A549 (cell line): Measurements from ENCODE around the gene CD68. TPM values are rescaled to one million over a fixed set of nuclear protein-coding genes. Genes with fewer than 3 reads are reported as not detected.

ENCODE experiments used
- BHLHE40 ChIP-seq: IDR thresholded peaks from 2 replicates; pipeline ENCODE4 v1.6.1; 2012; ENCODE audit warnings: low read depth, low read length, inconsistent platforms
- CBX2 ChIP-seq: fragments of 200-600 bp; sonication (generic); IDR thresholded peaks from 2 replicates; pipeline ENCODE4 v1.6.1; 2016; ENCODE audit warnings: low read depth, mild to moderate bottlenecking, borderline replicate concordance
- CEBPB ChIP-seq, 2 experiments: fragments of >200 bp in 1 of 2; sonication (Bioruptor Twin) in 1 of 2; formaldehyde crosslinking in 1 of 2; IDR thresholded peaks; 2 replicates each; pipeline ENCODE4 v1.6.1; 2012 to 2016
- CHD2 ChIP-seq: fragments of 150-350 bp; IDR thresholded peaks from 2 replicates; pipeline ENCODE4 v1.6.1; 2014; ENCODE audit warnings: low read length; ENCODE audit not compliant: partially characterized antibody
- CHD4 ChIP-seq: fragments of 200-600 bp; sonication (generic); IDR thresholded peaks from 2 replicates; pipeline ENCODE4 v1.6.1; 2016; ENCODE audit warnings: antibody characterized with exemption, mild to moderate bottlenecking, borderline replicate concordance
- EHF ChIP-seq: fragments of 250-450 bp; sonication (Bioruptor Pico); IDR thresholded peaks from 2 replicates; pipeline ENCODE4 v1.5.0; 2020; ENCODE audit warnings: mild to moderate bottlenecking
- EP300 ChIP-seq, 2 experiments: fragments of >200 bp; sonication (Bioruptor Twin); formaldehyde crosslinking; IDR thresholded peaks; 2 replicates in 1 of 2; 3 replicates in 1 of 2; pipeline ENCODE4 v1.6.1; 2016 to 2017
- ESRRA ChIP-seq: fragments of 150-350 bp; IDR thresholded peaks from 2 replicates; pipeline ENCODE4 v1.6.1; 2014; ENCODE audit warnings: mild to moderate bottlenecking, low read length, borderline replicate concordance
- FOSB ChIP-seq: fragments of 250-450 bp; sonication (Bioruptor Pico); IDR thresholded peaks from 2 replicates; pipeline ENCODE4 v1.5.0; 2020; ENCODE audit warnings: mild to moderate bottlenecking, moderate library complexity
- FOSL2 ChIP-seq, 2 experiments: fragments of 450-650 bp in 1 of 2; fragments of >200 bp in 1 of 2; sonication (Bioruptor Twin) in 1 of 2; formaldehyde crosslinking; IDR thresholded peaks; 2 replicates each; pipeline versions ENCODE4 v1.5.0 to v1.6.1; 2016 to 2020; ENCODE audit warnings: mild to moderate bottlenecking in 1 of 2, moderate library complexity in 1 of 2
- FOXS1 ChIP-seq: fragments of 250-450 bp; sonication (Bioruptor Pico); IDR thresholded peaks from 2 replicates; pipeline ENCODE4 v1.5.0; 2020; ENCODE audit warnings: mild to moderate bottlenecking, moderate library complexity
- GATA3 ChIP-seq: IDR thresholded peaks from 2 replicates; pipeline ENCODE4 v1.6.1; 2012; ENCODE audit warnings: borderline replicate concordance
- HEYL ChIP-seq: fragments of 250-450 bp; sonication (Bioruptor Pico); IDR thresholded peaks from 2 replicates; pipeline ENCODE4 v1.8.0; 2021; ENCODE audit warnings: mild to moderate bottlenecking, moderate library complexity
- HOXA7 ChIP-seq: fragments of 250-450 bp; sonication (Bioruptor Pico); IDR thresholded peaks from 2 replicates; pipeline ENCODE4 v1.5.0; 2020; ENCODE audit warnings: mild to moderate bottlenecking, moderate library complexity
- HOXB13 ChIP-seq: fragments of 250-450 bp; sonication (Bioruptor Pico); IDR thresholded peaks from 2 replicates; pipeline ENCODE4 v1.5.0; 2020; ENCODE audit warnings: low read depth, mild to moderate bottlenecking, moderate library complexity
- HOXB5 ChIP-seq: fragments of 250-450 bp; sonication (Bioruptor Pico); IDR thresholded peaks from 2 replicates; pipeline ENCODE4 v1.5.0; 2020; ENCODE audit warnings: mild to moderate bottlenecking, moderate library complexity
- JUNB ChIP-seq: fragments of >200 bp; sonication (Bioruptor Twin); formaldehyde crosslinking; IDR thresholded peaks from 2 replicates; pipeline ENCODE4 v1.6.1; 2016
- KDM5A ChIP-seq: fragments of 200-600 bp; sonication (generic); IDR thresholded peaks from 2 replicates; pipeline ENCODE4 v1.6.1; 2016; ENCODE audit warnings: antibody characterized with exemption, mild to moderate bottlenecking
- MAZ ChIP-seq: fragments of 150-350 bp; IDR thresholded peaks from 2 replicates; pipeline ENCODE4 v1.6.1; 2014; ENCODE audit warnings: antibody characterized with exemption, low read depth, low read length, borderline replicate concordance
- MYC ChIP-seq: IDR thresholded peaks from 2 replicates; pipeline ENCODE4 v1.6.1; 2012; ENCODE audit warnings: mild to moderate bottlenecking, inconsistent platforms, low read length, improper control_type of control experiment, borderline replicate concordance
- NFE2L2 ChIP-seq: fragments of 150-350 bp; conservative IDR thresholded peaks from 2 replicates; pipeline ENCODE4 v1.6.1; 2014; ENCODE audit warnings: low read length
- NPAS2 ChIP-seq: fragments of 250-450 bp; sonication (Bioruptor Pico); IDR thresholded peaks from 2 replicates; pipeline ENCODE4 v1.8.0; 2022; ENCODE audit warnings: mild to moderate bottlenecking, moderate library complexity, borderline replicate concordance
- NR3C1 ChIP-seq: fragments of >200 bp; sonication (Bioruptor Twin); formaldehyde crosslinking; IDR thresholded peaks from 3 replicates; pipeline ENCODE4 v1.6.1; 2017
- PHF8 ChIP-seq: fragments of 200-600 bp; sonication (generic); IDR thresholded peaks from 2 replicates; pipeline ENCODE4 v1.6.1; 2016; ENCODE audit warnings: low read depth, mild to moderate bottlenecking, antibody characterized with exemption, moderate library complexity, borderline replicate concordance
- POLR2A ChIP-seq: IDR thresholded peaks from 2 replicates; pipeline ENCODE4 v1.6.1; 2012; ENCODE audit warnings: mild to moderate bottlenecking, low read length
- RAD21 ChIP-seq, 2 experiments: fragments of >200 bp in 1 of 2; sonication (Bioruptor Twin) in 1 of 2; formaldehyde crosslinking in 1 of 2; IDR thresholded peaks in 1 of 2; conservative IDR thresholded peaks in 1 of 2; 2 replicates in 1 of 2; 3 replicates in 1 of 2; pipeline ENCODE4 v1.6.1; 2012 to 2018; ENCODE audit warnings: inconsistent platforms in 1 of 2
- RARB ChIP-seq: fragments of 250-450 bp; sonication (Bioruptor Pico); IDR thresholded peaks from 2 replicates; pipeline ENCODE4 v1.8.0; 2021; ENCODE audit warnings: mild to moderate bottlenecking, moderate library complexity
- RCOR1 ChIP-seq: fragments of 150-350 bp; IDR thresholded peaks from 2 replicates; pipeline ENCODE4 v1.6.1; 2014; ENCODE audit warnings: antibody characterized with exemption, low read length, low read depth
- RFX5 ChIP-seq: fragments of 450-650 bp; IDR thresholded peaks from 2 replicates; pipeline ENCODE4 v1.7.1; 2014; ENCODE audit warnings: antibody characterized with exemption, mild to moderate bottlenecking, moderate library complexity
- RNF2 ChIP-seq: fragments of 200-600 bp; sonication (generic); IDR thresholded peaks from 2 replicates; pipeline ENCODE4 v1.6.1; 2016; ENCODE audit warnings: low read depth, mild to moderate bottlenecking, antibody characterized with exemption, moderate library complexity, borderline replicate concordance
- TFCP2L1 ChIP-seq: fragments of 250-450 bp; sonication (Bioruptor Pico); IDR thresholded peaks from 2 replicates; pipeline ENCODE4 v1.5.0; 2021; ENCODE audit warnings: mild to moderate bottlenecking
- ZC3H11A ChIP-seq: fragments of 450-650 bp; IDR thresholded peaks from 2 replicates; pipeline ENCODE4 v1.6.1; 2014; ENCODE audit warnings: antibody characterized with exemption, mild to moderate bottlenecking
- ZFP36 ChIP-seq: fragments of 450-650 bp; IDR thresholded peaks from 2 replicates; pipeline ENCODE4 v1.6.1; 2014; ENCODE audit warnings: borderline replicate concordance; ENCODE audit not compliant: partially characterized antibody
- polyA plus RNA-seq, 4 experiments: library from polyadenylated mRNA; depleted of rRNA in 3 of 4; stranded (reverse); fragments of >200 nt; fragmentation: RNase III in 1 of 4; extraction: RNeasy Plus Mini Kit Qiagen cat#74134 plus additional on column Dnase treatment in 1 of 4; gene quantifications; 2 replicates in 3 of 4; 3 replicates in 1 of 4; pipeline ENCODE4 v1.2.3, GENCODE V29; 2011 to 2017
- TF ChIP-seq, protein P1 (sequence below): fragments of >200 bp; sonication (Bioruptor Twin); formaldehyde crosslinking; IDR thresholded peaks from 3 replicates; pipeline ENCODE4 v1.5.1; 2016
- TF ChIP-seq, protein P2 (sequence below): fragments of 450-650 bp; IDR thresholded peaks from 2 replicates; pipeline ENCODE4 v1.6.1; 2014; ENCODE audit warnings: antibody characterized with exemption
- TF ChIP-seq, protein P3 (sequence below): fragments of 250-450 bp; sonication (Bioruptor Pico); IDR thresholded peaks from 2 replicates; pipeline ENCODE4 v1.5.0; 2020; ENCODE audit warnings: low read depth, mild to moderate bottlenecking, moderate library complexity
- TF ChIP-seq, protein P4 (sequence below): IDR thresholded peaks from 2 replicates; pipeline ENCODE4 v1.6.1; 2012
- TF ChIP-seq, protein P5 (sequence below): fragments of >200 bp; sonication (Bioruptor Twin); formaldehyde crosslinking; IDR thresholded peaks from 2 replicates; pipeline ENCODE4 v1.6.1; 2016
- TF ChIP-seq, protein P6 (sequence below): fragments of 250-450 bp; sonication (Bioruptor Pico); IDR thresholded peaks from 2 replicates; pipeline ENCODE4 v1.5.0; 2021; ENCODE audit warnings: mild to moderate bottlenecking, moderate library complexity, borderline replicate concordance

The CD68 gene
- polyA plus RNA-seq, 2 of the 4 experiments (the other 2 are of a cell fraction) = 9.8 to 17.7 TPM

DNA sequence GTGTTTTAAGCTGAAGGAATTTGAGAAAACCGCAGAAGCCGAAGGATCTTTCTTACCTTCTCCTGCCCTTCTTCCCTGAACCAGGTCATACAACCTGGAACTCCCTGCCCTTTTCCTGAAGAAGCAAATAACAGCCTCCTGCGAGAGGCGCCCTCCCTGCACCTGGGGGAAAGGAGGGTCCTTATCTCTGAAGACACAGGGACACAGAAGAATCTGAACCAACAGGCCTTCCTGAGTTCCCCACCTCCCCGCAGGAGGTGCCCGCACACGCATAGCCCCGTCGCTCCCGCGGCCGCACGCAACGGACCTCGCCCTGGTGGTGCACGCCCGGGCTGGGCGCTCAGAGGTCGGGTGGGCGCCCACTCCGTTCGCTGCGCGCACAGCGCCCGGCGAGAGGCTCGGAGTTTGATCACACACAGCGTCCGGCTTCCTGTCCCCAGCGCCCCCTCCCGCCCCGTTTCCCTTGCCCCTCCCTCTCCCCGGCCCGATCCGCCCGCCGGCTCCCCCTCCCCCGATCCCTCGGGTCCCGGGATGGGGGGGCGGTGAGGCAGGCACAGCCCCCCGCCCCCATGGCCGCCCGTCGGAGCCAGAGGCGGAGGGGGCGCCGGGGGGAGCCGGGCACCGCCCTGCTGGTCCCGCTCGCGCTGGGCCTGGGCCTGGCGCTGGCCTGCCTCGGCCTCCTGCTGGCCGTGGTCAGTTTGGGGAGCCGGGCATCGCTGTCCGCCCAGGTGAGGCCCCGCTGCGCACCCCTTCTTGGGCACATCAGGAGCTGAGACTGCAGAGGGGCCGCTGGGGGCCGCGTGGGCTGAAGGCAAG is 30.6 kb upstream of the CD68 start, which contains the start of gene TNFSF12 (continued):
- TF ChIP-seq RAD21 (conservative IDR thresholded peaks at IDR 0.05 in 1 of 2, IDR thresholded peaks at IDR 0.05 in 1 of 2) = no peak
- TF ChIP-seq PHF8 = peak; percentile 68
- no peak for TF ChIP-seq KDM5A
- TF ChIP-seq, protein P1, sequence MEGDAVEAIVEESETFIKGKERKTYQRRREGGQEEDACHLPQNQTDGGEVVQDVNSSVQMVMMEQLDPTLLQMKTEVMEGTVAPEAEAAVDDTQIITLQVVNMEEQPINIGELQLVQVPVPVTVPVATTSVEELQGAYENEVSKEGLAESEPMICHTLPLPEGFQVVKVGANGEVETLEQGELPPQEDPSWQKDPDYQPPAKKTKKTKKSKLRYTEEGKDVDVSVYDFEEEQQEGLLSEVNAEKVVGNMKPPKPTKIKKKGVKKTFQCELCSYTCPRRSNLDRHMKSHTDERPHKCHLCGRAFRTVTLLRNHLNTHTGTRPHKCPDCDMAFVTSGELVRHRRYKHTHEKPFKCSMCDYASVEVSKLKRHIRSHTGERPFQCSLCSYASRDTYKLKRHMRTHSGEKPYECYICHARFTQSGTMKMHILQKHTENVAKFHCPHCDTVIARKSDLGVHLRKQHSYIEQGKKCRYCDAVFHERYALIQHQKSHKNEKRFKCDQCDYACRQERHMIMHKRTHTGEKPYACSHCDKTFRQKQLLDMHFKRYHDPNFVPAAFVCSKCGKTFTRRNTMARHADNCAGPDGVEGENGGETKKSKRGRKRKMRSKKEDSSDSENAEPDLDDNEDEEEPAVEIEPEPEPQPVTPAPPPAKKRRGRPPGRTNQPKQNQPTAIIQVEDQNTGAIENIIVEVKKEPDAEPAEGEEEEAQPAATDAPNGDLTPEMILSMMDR = peak; percentile 19; the same call in 1 of the 3 replicates
- TF ChIP-seq, protein P2, sequence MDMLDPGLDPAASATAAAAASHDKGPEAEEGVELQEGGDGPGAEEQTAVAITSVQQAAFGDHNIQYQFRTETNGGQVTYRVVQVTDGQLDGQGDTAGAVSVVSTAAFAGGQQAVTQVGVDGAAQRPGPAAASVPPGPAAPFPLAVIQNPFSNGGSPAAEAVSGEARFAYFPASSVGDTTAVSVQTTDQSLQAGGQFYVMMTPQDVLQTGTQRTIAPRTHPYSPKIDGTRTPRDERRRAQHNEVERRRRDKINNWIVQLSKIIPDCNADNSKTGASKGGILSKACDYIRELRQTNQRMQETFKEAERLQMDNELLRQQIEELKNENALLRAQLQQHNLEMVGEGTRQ = no peak
- TF ChIP-seq NFE2L2 = no peak
- TF ChIP-seq EHF (CRISPR knock-in tag) = no peak
- TF ChIP-seq FOSB = no peak
- TF ChIP-seq RNF2 = 0 out of 2 replicates have a peak, but pooled peaks have one; percentile 34
- TF ChIP-seq, protein P3, sequence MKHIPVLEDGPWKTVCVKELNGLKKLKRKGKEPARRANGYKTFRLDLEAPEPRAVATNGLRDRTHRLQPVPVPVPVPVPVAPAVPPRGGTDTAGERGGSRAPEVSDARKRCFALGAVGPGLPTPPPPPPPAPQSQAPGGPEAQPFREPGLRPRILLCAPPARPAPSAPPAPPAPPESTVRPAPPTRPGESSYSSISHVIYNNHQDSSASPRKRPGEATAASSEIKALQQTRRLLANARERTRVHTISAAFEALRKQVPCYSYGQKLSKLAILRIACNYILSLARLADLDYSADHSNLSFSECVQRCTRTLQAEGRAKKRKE = no peak
- TF ChIP-seq CHD4 = no peak
- TF ChIP-seq FOXS1 (CRISPR knock-in tag) = no peak
- TF ChIP-seq HEYL (CRISPR knock-in tag) = no peak
- TF ChIP-seq NPAS2 (CRISPR knock-in tag) = no peak
- no peak for TF ChIP-seq FOSL2 (IDR thresholded peaks at IDR 0.05)
- TF ChIP-seq FOSL2 (CRISPR knock-in tag; IDR thresholded peaks at IDR 0.05) = no peak
- TF ChIP-seq, protein P4, sequence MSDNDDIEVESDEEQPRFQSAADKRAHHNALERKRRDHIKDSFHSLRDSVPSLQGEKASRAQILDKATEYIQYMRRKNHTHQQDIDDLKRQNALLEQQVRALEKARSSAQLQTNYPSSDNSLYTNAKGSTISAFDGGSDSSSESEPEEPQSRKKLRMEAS = no peak
- TF ChIP-seq GATA3 = peak; percentile 10; the same call in 1 of the 2 replicates
- no peak for TF ChIP-seq CEBPB (IDR thresholded peaks at IDR 0.05)
- peak; percentile 82 for TF ChIP-seq POLR2A
- TF ChIP-seq CBX2 = no peak
- TF ChIP-seq HOXA7 (CRISPR knock-in tag) = no peak
- TF ChIP-seq RARB (CRISPR knock-in tag) = no peak
- TF ChIP-seq TFCP2L1 = no peak
- no peak for TF ChIP-seq NR3C1
- no peak for TF ChIP-seq ZC3H11A
- no peak for TF ChIP-seq MYC
- TF ChIP-seq, protein P5, sequence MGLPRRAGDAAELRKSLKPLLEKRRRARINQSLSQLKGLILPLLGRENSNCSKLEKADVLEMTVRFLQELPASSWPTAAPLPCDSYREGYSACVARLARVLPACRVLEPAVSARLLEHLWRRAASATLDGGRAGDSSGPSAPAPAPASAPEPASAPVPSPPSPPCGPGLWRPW = no peak
- TF ChIP-seq BHLHE40 = no peak
- no peak for TF ChIP-seq HOXB5 (CRISPR knock-in tag)
- TF ChIP-seq EP300 (IDR thresholded peaks at IDR 0.05) = no peak
- TF ChIP-seq, protein P6, sequence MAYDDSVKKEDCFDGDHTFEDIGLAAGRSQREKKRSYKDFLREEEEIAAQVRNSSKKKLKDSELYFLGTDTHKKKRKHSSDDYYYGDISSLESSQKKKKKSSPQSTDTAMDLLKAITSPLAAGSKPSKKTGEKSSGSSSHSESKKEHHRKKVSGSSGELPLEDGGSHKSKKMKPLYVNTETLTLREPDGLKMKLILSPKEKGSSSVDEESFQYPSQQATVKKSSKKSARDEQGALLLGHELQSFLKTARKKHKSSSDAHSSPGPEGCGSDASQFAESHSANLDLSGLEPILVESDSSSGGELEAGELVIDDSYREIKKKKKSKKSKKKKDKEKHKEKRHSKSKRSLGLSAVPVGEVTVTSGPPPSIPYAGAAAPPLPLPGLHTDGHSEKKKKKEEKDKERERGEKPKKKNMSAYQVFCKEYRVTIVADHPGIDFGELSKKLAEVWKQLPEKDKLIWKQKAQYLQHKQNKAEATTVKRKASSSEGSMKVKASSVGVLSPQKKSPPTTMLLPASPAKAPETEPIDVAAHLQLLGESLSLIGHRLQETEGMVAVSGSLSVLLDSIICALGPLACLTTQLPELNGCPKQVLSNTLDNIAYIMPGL = no peak
- no peak for TF ChIP-seq CHD2
- no peak for TF ChIP-seq ZFP36
- TF ChIP-seq RCOR1 = no peak
- TF ChIP-seq RFX5 = no peak
- TF ChIP-seq HOXB13 (CRISPR knock-in tag) = no peak
- TF ChIP-seq ESRRA = no peak
- no peak for TF ChIP-seq MAZ
- no peak for TF ChIP-seq JUNB
